ENCODE data around the gene AKAP13.

Gene AKAP13

GRCh38 chr15:85619992-85620689, 239.7 kb downstream of the AKAP13 start:
- Histone ChIP-seq H3K4me1 (ENCODE audit: control insufficient read depth, insufficient read depth, low read length) (no peaks in the 10 kb centered on the region), H3K4me3 (ENCODE audit: low read length) (no peak overlapping the region), H3K27ac (ENCODE audit: low read length) (no peak overlapping the region), H3K27me3 (ENCODE audit: control insufficient read depth, insufficient read depth, low read length) (no peaks in the 10 kb centered on the region), H3K9me3 (ENCODE audit: control insufficient read depth, insufficient read depth, low read length) (no peaks in the 10 kb centered on the region), H3K36me3 (ENCODE audit: control insufficient read depth, insufficient read depth, low read length) (no peaks in the 10 kb centered on the region)
- no CpG with 5 or more reads among the region's 9 CpGs for WGBS (ENCODE audit: insufficient coverage, insufficient read length)
- no peak for DNase-seq (ENCODE audit: low read depth, low spot score)

- Histone ChIP-seq H3K27me3 (ENCODE audit: control insufficient read depth, insufficient read depth, low read length) (no peaks in the 10 kb centered on the region), H3K4me3 (ENCODE audit: low read length) (no peak overlapping the region), H3K4me1 (ENCODE audit: control insufficient read depth, insufficient read depth, low read length) (no peaks in the 10 kb centered on the region), H3K27ac (ENCODE audit: low read length) (no peak overlapping the region), H3K9me3 (ENCODE audit: control insufficient read depth, insufficient read depth, low read length) (no peaks in the 10 kb centered on the region), H3K36me3 (ENCODE audit: control insufficient read depth, insufficient read depth, low read length) (no peaks in the 10 kb centered on the region)
- no peak for DNase-seq (ENCODE audit: low read depth, low spot score)
- WGBS (ENCODE audit: insufficient coverage, insufficient read length): no CpG with 5 or more reads among the region's 3 CpGs
Measured at GRCh38 chr15:85620690-85621049, 240.3 kb downstream of the AKAP13 start.

- WGBS (ENCODE audit: insufficient coverage, insufficient read length): no CpG with 5 or more reads among the region's 4 CpGs
- no peak overlapping the region for H3K4me3 ChIP-seq (ENCODE audit: low read length)
- H3K27ac ChIP-seq (ENCODE audit: low read length): no peak overlapping the region
- no peak for DNase-seq (ENCODE audit: low read depth, low spot score)
- H3K4me1 ChIP-seq (ENCODE audit: control insufficient read depth, insufficient read depth, low read length): no peaks in the 10 kb centered on the region
- H3K27me3 ChIP-seq (ENCODE audit: control insufficient read depth, insufficient read depth, low read length): no peaks in the 10 kb centered on the region
- H3K36me3 ChIP-seq (ENCODE audit: control insufficient read depth, insufficient read depth, low read length): no peaks in the 10 kb centered on the region
- no peaks in the 10 kb centered on the region for H3K9me3 ChIP-seq (ENCODE audit: control insufficient read depth, insufficient read depth, low read length)
Measured at GRCh38 chr15:85621094-85621493, 240.7 kb downstream of the AKAP13 start.

GRCh38 chr15:85622221-85622831, 241.9 kb downstream of the AKAP13 start:
- H3K27ac ChIP-seq (ENCODE audit: low read length): no peak overlapping the region
- no peaks in the 10 kb centered on the region for H3K36me3 ChIP-seq (ENCODE audit: control insufficient read depth, insufficient read depth, low read length)
- no peaks in the 10 kb centered on the region for H3K9me3 ChIP-seq (ENCODE audit: control insufficient read depth, insufficient read depth, low read length)
- H3K4me3 ChIP-seq (ENCODE audit: low read length): no peak overlapping the region
- no peak for DNase-seq (ENCODE audit: low read depth, low spot score)
- no peaks in the 10 kb centered on the region for H3K4me1 ChIP-seq (ENCODE audit: control insufficient read depth, insufficient read depth, low read length)
- WGBS (ENCODE audit: insufficient coverage, insufficient read length): no CpG with 5 or more reads among the region's 6 CpGs
- no peaks in the 10 kb centered on the region for H3K27me3 ChIP-seq (ENCODE audit: control insufficient read depth, insufficient read depth, low read length)

GRCh38 chr15:85623315-85624049, 243.1 kb downstream of the AKAP13 start:
- H3K4me1 ChIP-seq (ENCODE audit: control insufficient read depth, insufficient read depth, low read length): no peaks in the 10 kb centered on the region
- no CpG with 5 or more reads among the region's 5 CpGs for WGBS (ENCODE audit: insufficient coverage, insufficient read length)
- H3K36me3 ChIP-seq (ENCODE audit: control insufficient read depth, insufficient read depth, low read length): no peaks in the 10 kb centered on the region
- no peaks in the 10 kb centered on the region for H3K9me3 ChIP-seq (ENCODE audit: control insufficient read depth, insufficient read depth, low read length)
- no peak overlapping the region for H3K4me3 ChIP-seq (ENCODE audit: low read length)
- no peak overlapping the region for H3K27ac ChIP-seq (ENCODE audit: low read length)
- H3K27me3 ChIP-seq (ENCODE audit: control insufficient read depth, insufficient read depth, low read length): no peaks in the 10 kb centered on the region
- no peak for DNase-seq (ENCODE audit: low read depth, low spot score)

GRCh38 chr15:85624291-85624801, 243.9 kb downstream of the AKAP13 start:
- Histone ChIP-seq H3K4me3 (ENCODE audit: low read length) (no peak overlapping the region), H3K4me1 (ENCODE audit: control insufficient read depth, insufficient read depth, low read length) (no peaks in the 10 kb centered on the region), H3K27me3 (ENCODE audit: control insufficient read depth, insufficient read depth, low read length) (no peaks in the 10 kb centered on the region), H3K27ac (ENCODE audit: low read length) (no peak overlapping the region), H3K9me3 (ENCODE audit: control insufficient read depth, insufficient read depth, low read length) (no peaks in the 10 kb centered on the region), H3K36me3 (ENCODE audit: control insufficient read depth, insufficient read depth, low read length) (no peaks in the 10 kb centered on the region)
- WGBS (ENCODE audit: insufficient coverage, insufficient read length): no CpG with 5 or more reads among the region's 7 CpGs
- no peak for DNase-seq (ENCODE audit: low read depth, low spot score)

- Histone ChIP-seq H3K9me3 (ENCODE audit: control insufficient read depth, insufficient read depth, low read length) (no peaks in the 10 kb centered on the region), H3K27me3 (ENCODE audit: control insufficient read depth, insufficient read depth, low read length) (no peaks in the 10 kb centered on the region), H3K27ac (ENCODE audit: low read length) (no peak overlapping the region), H3K4me1 (ENCODE audit: control insufficient read depth, insufficient read depth, low read length) (no peaks in the 10 kb centered on the region), H3K36me3 (ENCODE audit: control insufficient read depth, insufficient read depth, low read length) (no peaks in the 10 kb centered on the region), H3K4me3 (ENCODE audit: low read length) (no peak overlapping the region)
- no CpG with 5 or more reads among the region's 7 CpGs for WGBS (ENCODE audit: insufficient coverage, insufficient read length)
- DNase-seq (ENCODE audit: low read depth, low spot score): no peak
Measured at GRCh38 chr15:85625166-85625830, 244.9 kb downstream of the AKAP13 start.

GRCh38 chr15:85625856-85626255, 245.5 kb downstream of the AKAP13 start:
- no peaks in the 10 kb centered on the region for H3K36me3 ChIP-seq (ENCODE audit: control insufficient read depth, insufficient read depth, low read length)
- H3K4me3 ChIP-seq (ENCODE audit: low read length): no peak overlapping the region
- no peaks in the 10 kb centered on the region for H3K27me3 ChIP-seq (ENCODE audit: control insufficient read depth, insufficient read depth, low read length)
- H3K9me3 ChIP-seq (ENCODE audit: control insufficient read depth, insufficient read depth, low read length): no peaks in the 10 kb centered on the region
- WGBS (ENCODE audit: insufficient coverage, insufficient read length): no CpG with 5 or more reads among the region's 1 CpG
- H3K4me1 ChIP-seq (ENCODE audit: control insufficient read depth, insufficient read depth, low read length): no peaks in the 10 kb centered on the region
- H3K27ac ChIP-seq (ENCODE audit: low read length): no peak overlapping the region
- no peak for DNase-seq (ENCODE audit: low read depth, low spot score)

GRCh38 chr15:85627213-85627935, 247.0 kb downstream of the AKAP13 start:
- Histone ChIP-seq H3K4me1 (ENCODE audit: control insufficient read depth, insufficient read depth, low read length) (no peaks in the 10 kb centered on the region), H3K9me3 (ENCODE audit: control insufficient read depth, insufficient read depth, low read length) (no peaks in the 10 kb centered on the region), H3K27ac (ENCODE audit: low read length) (no peak overlapping the region), H3K36me3 (ENCODE audit: control insufficient read depth, insufficient read depth, low read length) (no peaks in the 10 kb centered on the region), H3K27me3 (ENCODE audit: control insufficient read depth, insufficient read depth, low read length) (no peaks in the 10 kb centered on the region), H3K4me3 (ENCODE audit: low read length) (no peak overlapping the region)
- no peak for DNase-seq (ENCODE audit: low read depth, low spot score)
- no CpG with 5 or more reads among the region's 6 CpGs for WGBS (ENCODE audit: insufficient coverage, insufficient read length)

- WGBS (ENCODE audit: insufficient coverage, insufficient read length): no CpG with 5 or more reads among the region's 4 CpGs
Measured at GRCh38 chr15:85630311-85630710, 249.9 kb downstream of the AKAP13 start.

More at GRCh38 chr15:85630311-85630710, 249.9 kb downstream of the AKAP13 start:
- H3K4me3 ChIP-seq (ENCODE audit: low read length): no peak overlapping the region
- no peaks in the 10 kb centered on the region for H3K36me3 ChIP-seq (ENCODE audit: control insufficient read depth, insufficient read depth, low read length)
- H3K4me1 ChIP-seq (ENCODE audit: control insufficient read depth, insufficient read depth, low read length): no peaks in the 10 kb centered on the region
- H3K9me3 ChIP-seq (ENCODE audit: control insufficient read depth, insufficient read depth, low read length): no peaks in the 10 kb centered on the region
- H3K27me3 ChIP-seq (ENCODE audit: control insufficient read depth, insufficient read depth, low read length): no peaks in the 10 kb centered on the region
- no peak for DNase-seq (ENCODE audit: low read depth, low spot score)
- no peak overlapping the region for H3K27ac ChIP-seq (ENCODE audit: low read length)

All from iPS DF 6.9 (cell line).